OCI-LY3 (cell line): ENCODE results near the gene WSB1.

Source experiments
- H2AFZ ChIP-seq: fragments of 200-600, 300-600 bp; shearing (Covaris generic); 2 replicates; pipeline ENCODE4 v1.6.0; 2014; ENCODE audit warnings: antibody characterized with exemption, low read depth, low read length
- H3K27ac ChIP-seq: fragments of 200-600, 300-600 bp; sonication (generic); 2 replicates; pipeline ENCODE4 v1.5.1; 2014; ENCODE audit warnings: mild to moderate bottlenecking, low read length, moderate library complexity, mixed read lengths
- H3K27me3 ChIP-seq: fragments of 200-600, 300-600 bp; sonication (generic); 2 replicates; pipeline ENCODE4 v1.6.1; 2014; ENCODE audit warnings: low read depth, low read length, mixed read lengths
- H3K36me3 ChIP-seq: fragments of 200-600, 300-600 bp; sonication (generic); replicated peaks from 2 replicates; pipeline ENCODE3; 2014; ENCODE audit warnings: low read depth, low read length, mixed read lengths
- H3K4me1 ChIP-seq: fragments of 300-600, 200-600 bp; sonication (generic); 2 replicates; pipeline ENCODE4 v1.6.1; 2014; ENCODE audit warnings: low read length, mixed read lengths
- H3K4me2 ChIP-seq: fragments of 200-600, 300-600 bp; sonication (generic); 2 replicates; pipeline ENCODE4 v1.6.1; 2014; ENCODE audit warnings: low read length, mixed read lengths
- H3K4me3 ChIP-seq: fragments of 300-600, 200-600 bp; sonication (generic); 2 replicates; pipeline ENCODE4 v1.5.1; 2014; ENCODE audit warnings: antibody characterized with exemption, mild to moderate bottlenecking, low read length, moderate library complexity
- H3K79me2 ChIP-seq: fragments of 300-600, 200-600 bp; shearing (Covaris generic); 2 replicates; pipeline ENCODE4 v1.6.1; 2014; ENCODE audit warnings: mild to moderate bottlenecking, low read length, mixed read lengths
- H3K9ac ChIP-seq: fragments of 300-600, 200-600 bp; shearing (Covaris generic); 2 replicates; pipeline ENCODE4 v1.6.0; 2014; ENCODE audit warnings: mild to moderate bottlenecking, low read length, moderate library complexity
- H3K9me3 ChIP-seq: fragments of 200-600, 300-600 bp; shearing (Covaris generic); 2 replicates; pipeline ENCODE4 v1.6.1; 2014; ENCODE audit warnings: low read length, mixed read lengths; ENCODE audit not compliant: insufficient read depth
- H4K20me1 ChIP-seq: fragments of 200-600, 300-600 bp; sonication (generic); 2 replicates; pipeline ENCODE4 v1.6.1; 2016; ENCODE audit warnings: low read length, mixed read lengths; ENCODE audit not compliant: insufficient read depth
- EZH2phosphoT487 ChIP-seq: fragments of 200-600 bp; shearing (Covaris generic); IDR thresholded peaks from 2 replicates; pipeline ENCODE4 v1.6.1; 2018; ENCODE audit warnings: antibody characterized with exemption, mixed run types, low read depth
- TF ChIP-seq, protein P1 (sequence below): fragments of 200-600, 300-600 bp; sonication (generic); IDR thresholded peaks from 2 replicates; pipeline ENCODE4 v1.5.1; 2014; ENCODE audit warnings: antibody characterized with exemption, low read length, low read depth

WSB1 gene

DNA sequence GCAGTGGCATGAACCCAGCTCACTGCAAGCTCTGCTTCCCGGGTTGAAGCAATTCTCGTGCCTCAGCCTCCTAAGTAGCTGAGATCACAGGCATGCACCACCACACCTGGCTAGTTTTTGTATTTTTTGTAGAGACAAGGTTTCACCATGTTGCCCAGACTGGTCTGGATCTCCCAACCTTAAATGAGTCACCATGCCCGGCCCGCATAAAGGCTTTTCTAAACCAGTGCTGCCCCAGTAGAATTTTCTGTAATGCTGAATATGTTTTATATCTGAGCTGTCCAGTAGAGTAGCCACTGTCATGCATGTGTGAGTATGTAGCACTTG, 36.9 kb upstream of the WSB1 start:
- Histone ChIP-seq H3K27me3 (peaks cover 28% of the 10 kb centered on the region), H3K27ac (no peak overlapping the region), H3K36me3 (no peaks in the 10 kb centered on the region), H4K20me1 (no peaks in the 10 kb centered on the region), H2AFZ (no peak overlapping the region), H3K79me2 (no peaks in the 10 kb centered on the region), H3K9me3 (no peaks in the 10 kb centered on the region), H3K4me2 (no peak overlapping the region), H3K9ac (no peak overlapping the region), H3K4me3 (no peak overlapping the region), H3K4me1 (no peaks in the 10 kb centered on the region)
- TF ChIP-seq, protein P1, sequence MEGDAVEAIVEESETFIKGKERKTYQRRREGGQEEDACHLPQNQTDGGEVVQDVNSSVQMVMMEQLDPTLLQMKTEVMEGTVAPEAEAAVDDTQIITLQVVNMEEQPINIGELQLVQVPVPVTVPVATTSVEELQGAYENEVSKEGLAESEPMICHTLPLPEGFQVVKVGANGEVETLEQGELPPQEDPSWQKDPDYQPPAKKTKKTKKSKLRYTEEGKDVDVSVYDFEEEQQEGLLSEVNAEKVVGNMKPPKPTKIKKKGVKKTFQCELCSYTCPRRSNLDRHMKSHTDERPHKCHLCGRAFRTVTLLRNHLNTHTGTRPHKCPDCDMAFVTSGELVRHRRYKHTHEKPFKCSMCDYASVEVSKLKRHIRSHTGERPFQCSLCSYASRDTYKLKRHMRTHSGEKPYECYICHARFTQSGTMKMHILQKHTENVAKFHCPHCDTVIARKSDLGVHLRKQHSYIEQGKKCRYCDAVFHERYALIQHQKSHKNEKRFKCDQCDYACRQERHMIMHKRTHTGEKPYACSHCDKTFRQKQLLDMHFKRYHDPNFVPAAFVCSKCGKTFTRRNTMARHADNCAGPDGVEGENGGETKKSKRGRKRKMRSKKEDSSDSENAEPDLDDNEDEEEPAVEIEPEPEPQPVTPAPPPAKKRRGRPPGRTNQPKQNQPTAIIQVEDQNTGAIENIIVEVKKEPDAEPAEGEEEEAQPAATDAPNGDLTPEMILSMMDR, result no peak
- no peak for TF ChIP-seq EZH2phosphoT487

DNA sequence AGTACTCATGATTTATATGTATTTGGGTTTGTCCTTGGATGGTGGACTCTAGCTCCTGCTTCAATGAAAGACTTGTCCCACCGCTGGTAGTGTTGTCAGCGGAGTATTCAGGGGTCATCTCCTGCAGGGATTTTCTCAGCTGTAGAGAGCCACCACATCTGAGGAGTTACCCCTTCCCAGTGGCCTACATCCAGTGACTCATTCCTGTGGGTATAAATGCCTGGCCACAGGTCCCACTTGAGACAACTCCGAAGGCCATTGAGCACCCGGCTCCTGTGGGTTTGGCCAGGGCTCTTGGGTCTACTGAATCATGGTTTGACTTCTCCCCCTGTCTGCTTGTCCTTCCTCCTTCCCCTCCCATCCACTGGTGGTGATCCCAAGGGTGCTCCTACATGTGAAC, 34.6 kb upstream of the WSB1 start:
- peaks cover 46% of the 10 kb centered on the region for H3K27me3 ChIP-seq
- H3K9ac ChIP-seq, result no peak overlapping the region
- no peaks in the 10 kb centered on the region for H3K4me1 ChIP-seq
- H3K36me3 ChIP-seq, result no peaks in the 10 kb centered on the region
- no peaks in the 10 kb centered on the region for H3K9me3 ChIP-seq
- no peak overlapping the region for H2AFZ ChIP-seq
- H3K4me2 ChIP-seq, result no peak overlapping the region
- no peaks in the 10 kb centered on the region for H3K79me2 ChIP-seq
- H3K4me3 ChIP-seq, result no peak overlapping the region
- H3K27ac ChIP-seq, result no peak overlapping the region
- no peaks in the 10 kb centered on the region for H4K20me1 ChIP-seq
- TF ChIP-seq EZH2phosphoT487, result no peak
- TF ChIP-seq, protein P1, result no peak

DNA sequence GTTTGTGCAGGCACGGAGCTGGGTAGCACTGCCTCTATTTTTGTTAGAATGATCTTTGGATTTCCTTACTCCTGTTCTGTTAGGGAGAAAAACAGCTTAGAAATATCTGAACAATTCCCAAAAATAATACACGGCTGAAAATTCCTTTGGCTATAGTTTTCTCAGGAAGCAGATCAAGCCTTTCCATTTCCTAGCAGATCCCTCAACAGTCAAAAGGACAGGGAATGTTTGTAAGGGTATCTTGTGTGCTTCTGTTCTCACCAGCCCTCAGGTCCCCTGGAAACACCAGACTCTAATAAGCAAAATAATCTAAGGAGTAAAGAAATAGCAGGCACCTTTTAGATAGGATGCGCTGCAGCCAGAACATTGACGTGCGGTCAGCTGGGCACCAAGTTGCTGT, 30.5 kb upstream of the WSB1 start:
- Histone ChIP-seq H3K27ac (no peak overlapping the region), H3K4me2 (no peak overlapping the region), H3K27me3 (peaks cover 61% of the 10 kb centered on the region)

DNA sequence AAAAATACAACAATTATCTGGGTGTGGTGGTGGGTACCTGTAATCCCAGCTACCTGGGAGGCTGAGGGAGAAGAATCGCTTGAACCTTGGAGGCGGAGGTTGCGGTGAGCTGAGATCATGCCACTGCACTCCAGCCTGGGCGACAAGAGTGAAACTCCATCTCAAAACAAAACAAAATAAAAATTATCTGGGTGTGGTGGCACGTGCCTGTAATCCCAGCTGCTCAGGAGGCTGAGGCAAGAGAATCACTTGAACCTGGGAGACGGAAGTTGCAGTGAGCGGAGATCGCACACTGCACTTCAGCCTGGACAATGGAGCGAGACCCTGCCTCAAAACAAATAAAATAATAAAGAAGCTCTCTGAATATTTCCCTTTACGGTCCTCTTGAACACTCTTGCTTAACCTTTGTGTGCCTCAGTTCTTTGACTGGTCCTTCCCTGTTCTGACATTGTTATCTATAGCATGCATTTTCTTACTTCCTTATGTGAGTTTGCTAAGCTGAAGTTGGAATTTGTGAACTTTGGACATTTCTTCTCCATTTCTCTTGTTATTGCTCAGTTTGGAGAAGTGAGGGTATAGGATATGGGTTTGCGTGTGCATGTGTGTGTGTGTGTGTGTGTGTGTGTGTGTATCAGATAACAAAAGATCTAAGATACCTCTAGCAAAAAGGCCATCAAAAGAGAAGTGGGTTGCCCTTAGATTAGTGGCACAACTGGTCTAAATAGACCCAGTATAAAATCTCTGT, 29.7 kb upstream of the WSB1 start:
- H3K27me3 ChIP-seq, result peaks cover 63% of the 10 kb centered on the region
- no peaks in the 10 kb centered on the region for H3K4me1 ChIP-seq
- no peak overlapping the region for H3K4me2 ChIP-seq
- H3K27ac ChIP-seq, result no peak overlapping the region
- H3K36me3 ChIP-seq, result no peaks in the 10 kb centered on the region
- H3K9me3 ChIP-seq, result no peaks in the 10 kb centered on the region
- no peak overlapping the region for H3K4me3 ChIP-seq
- no peaks in the 10 kb centered on the region for H4K20me1 ChIP-seq
- H3K9ac ChIP-seq, result no peak overlapping the region
- H3K79me2 ChIP-seq, result no peaks in the 10 kb centered on the region
- TF ChIP-seq EZH2phosphoT487, result no peak
- TF ChIP-seq, protein P1, result no peak
- H2AFZ ChIP-seq, result no peak overlapping the region

More for the DNA sequence above, 30.5 kb upstream of the WSB1 start:
- H4K20me1 ChIP-seq, result no peaks in the 10 kb centered on the region
- H3K9ac ChIP-seq, result no peak overlapping the region
- no peaks in the 10 kb centered on the region for H3K4me1 ChIP-seq
- no peaks in the 10 kb centered on the region for H3K79me2 ChIP-seq
- H3K36me3 ChIP-seq, result no peaks in the 10 kb centered on the region
- no peak overlapping the region for H2AFZ ChIP-seq
- H3K9me3 ChIP-seq, result no peaks in the 10 kb centered on the region
- no peak for TF ChIP-seq EZH2phosphoT487
- TF ChIP-seq, protein P1, result no peak
- H3K4me3 ChIP-seq, result no peak overlapping the region
